Measurements from ENCODE around the gene ADIPOR2.

Gene ADIPOR2

GRCh38 chr12:1737652-1738286, 46.9 kb downstream of the ADIPOR2 start:
- no peak for DNase-seq

GRCh38 chr12:1738446-1738845, 47.6 kb downstream of the ADIPOR2 start:
- DNase-seq: no peak

GRCh38 chr12:1739368-1739767, 48.5 kb downstream of the ADIPOR2 start:
- no peak for DNase-seq

GRCh38 chr12:1740161-1740948, 49.5 kb downstream of the ADIPOR2 start:
- no peak for DNase-seq

GRCh38 chr12:1741154-1741949, 50.5 kb downstream of the ADIPOR2 start:
- DNase-seq: no peak

- DNase-seq: no peak
Measured at GRCh38 chr12:1744932-1745331, 54.1 kb downstream of the ADIPOR2 start.

GRCh38 chr12:1747609-1748008, 56.7 kb downstream of the ADIPOR2 start:
- no peak for DNase-seq

- no peak for DNase-seq
Measured at GRCh38 chr12:1749019-1749418, 58.1 kb downstream of the ADIPOR2 start.

GRCh38 chr12:1750300-1750699, 59.4 kb downstream of the ADIPOR2 start:
- no peak for DNase-seq

GRCh38 chr12:1758376-1758775, 67.5 kb downstream of the ADIPOR2 start:
- no peak for DNase-seq

- no peak for DNase-seq
Measured at GRCh38 chr12:1758887-1759286, 68.0 kb downstream of the ADIPOR2 start.

GRCh38 chr12:1760566-1761382, 69.9 kb downstream of the ADIPOR2 start:
- no peak for DNase-seq

GRCh38 chr12:1761857-1762256, 71.0 kb downstream of the ADIPOR2 start:
- no peak for DNase-seq

GRCh38 chr12:1763153-1763552, 72.3 kb downstream of the ADIPOR2 start:
- no peak for DNase-seq

- DNase-seq: no peak
Measured at GRCh38 chr12:1766110-1766509, 75.2 kb downstream of the ADIPOR2 start.

GRCh38 chr12:1767407-1768090, 76.7 kb downstream of the ADIPOR2 start:
- no peak for DNase-seq

- DNase-seq: no peak
Measured at GRCh38 chr12:1768615-1769014, 77.7 kb downstream of the ADIPOR2 start.

GRCh38 chr12:1769809-1770494, 79.1 kb downstream of the ADIPOR2 start:
- no peak for DNase-seq

GRCh38 chr12:1773937-1774655, 83.2 kb downstream of the ADIPOR2 start:
- DNase-seq: no peak

GRCh38 chr12:1776170-1776921, 85.5 kb downstream of the ADIPOR2 start:
- no peak for DNase-seq
